Adrenal gland (tissue), 5 donors: ENCODE results near the gene BRD7.

Experiments
- POLR2A ChIP-seq, 2 donors: fragments of 450-650 bp; IDR thresholded peaks; one replicate each; pipeline ENCODE4 v1.6.1; 2017; ENCODE audit warnings: antibody characterized with exemption in 2 of 2, mild to moderate bottlenecking in 2 of 2, moderate library complexity in 1 of 2
- TF ChIP-seq, protein P1 (sequence below), 6 experiments: fragments of 450-650 bp in 4 of 6; fragments of 200-600 bp in 2 of 6; sonication (generic) in 1 of 6; IDR thresholded peaks; 1 replicate in 5 of 6; 2 replicates in 1 of 6; pipeline versions ENCODE4 v1.5.1 to v1.8.0; 2016 to 2021; ENCODE audit warnings: antibody characterized with exemption in 6 of 6, mild to moderate bottlenecking in 2 of 6, moderate library complexity in 1 of 6
- donor health status: DM: no; HTN: no; CAD: no.

GRCh38 chr16:50290856-50291255 lies 77.9 kb downstream of the BRD7 start:
- TF ChIP-seq, protein P1, sequence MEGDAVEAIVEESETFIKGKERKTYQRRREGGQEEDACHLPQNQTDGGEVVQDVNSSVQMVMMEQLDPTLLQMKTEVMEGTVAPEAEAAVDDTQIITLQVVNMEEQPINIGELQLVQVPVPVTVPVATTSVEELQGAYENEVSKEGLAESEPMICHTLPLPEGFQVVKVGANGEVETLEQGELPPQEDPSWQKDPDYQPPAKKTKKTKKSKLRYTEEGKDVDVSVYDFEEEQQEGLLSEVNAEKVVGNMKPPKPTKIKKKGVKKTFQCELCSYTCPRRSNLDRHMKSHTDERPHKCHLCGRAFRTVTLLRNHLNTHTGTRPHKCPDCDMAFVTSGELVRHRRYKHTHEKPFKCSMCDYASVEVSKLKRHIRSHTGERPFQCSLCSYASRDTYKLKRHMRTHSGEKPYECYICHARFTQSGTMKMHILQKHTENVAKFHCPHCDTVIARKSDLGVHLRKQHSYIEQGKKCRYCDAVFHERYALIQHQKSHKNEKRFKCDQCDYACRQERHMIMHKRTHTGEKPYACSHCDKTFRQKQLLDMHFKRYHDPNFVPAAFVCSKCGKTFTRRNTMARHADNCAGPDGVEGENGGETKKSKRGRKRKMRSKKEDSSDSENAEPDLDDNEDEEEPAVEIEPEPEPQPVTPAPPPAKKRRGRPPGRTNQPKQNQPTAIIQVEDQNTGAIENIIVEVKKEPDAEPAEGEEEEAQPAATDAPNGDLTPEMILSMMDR (IDR thresholded peaks at IDR 0.05) = no peak
- no peak for TF ChIP-seq POLR2A (IDR thresholded peaks at IDR 0.05)
